ENCODE measurements around the gene THAP12. TPM values are rescaled to one million over a fixed set of nuclear protein-coding genes. Genes with fewer than 3 reads are reported as not detected.

THAP12 gene
- total and polyA plus RNA-seq, 10 of the 15 experiments (the other 5 are each of a cell fraction or from before 2014, with no cell fraction given): 12.6 to 45.6 (median 22.3) TPM

GRCh38 chr11:76327202-76327601, 53.7 kb downstream of the THAP12 start:
- DNase-seq (ENCODE audit: low read depth, low spot score) (no peak), FAIRE-seq (no peak), ATAC-seq (no peak)
- in situ Hi-C loops (cut with MboI): no loop called here
- CTCF ChIA-PET: interaction anchor here (1.0 to 1.7 kb wide), 3 partner anchors 8 to 355 kb away, joined by 3 to 6 read pairs (median 3); no protein-coding TSS in a partner anchor
- intact Hi-C loops (cut with micrococcal nuclease; ENCODE audit: unreplicated experiment): loop anchor here (10.0 kb wide), 1 partner anchor 612 kb away; the partner anchor contains the start of gene MOGAT2
- H3K79me2 ChIP-seq (ENCODE audit: control insufficient read depth, insufficient read depth, low read length): no peaks in the 10 kb centered on the region
- WGBS (ENCODE audit: insufficient coverage, insufficient replicate concordance, low lambda C conversion rate, missing lambda C conversion rate): 0% methylated on average over 1 of the region's 1 CpG
- RAD21 ChIA-PET (ENCODE audit: unreplicated experiment): interaction anchor here (1.1 kb wide), 2 partner anchors 8 to 527 kb away, joined by 3 to 4 read pairs; no protein-coding TSS in a partner anchor
- H4K20me1 ChIP-seq (ENCODE audit: control insufficient read depth, insufficient read depth): no peaks in the 10 kb centered on the region
- no peaks in the 10 kb centered on the region for H3K9me3 ChIP-seq (replicated peaks; ENCODE audit: control insufficient read depth, insufficient read depth, low read length)
- H3K9ac ChIP-seq (ENCODE audit: control insufficient read depth, insufficient read depth, low read length): no peak overlapping the region
- BruUV-seq (replicated peaks): no TSS peak
- POLR2A ChIA-PET: no interaction called here
- no peak overlapping the region for H3K27ac ChIP-seq (ENCODE audit: control insufficient read depth, insufficient read depth)
- H3K4me2 ChIP-seq (ENCODE audit: control insufficient read depth, insufficient read depth): no peak overlapping the region
- no peak overlapping the region for H2AFZ ChIP-seq (ENCODE audit: control insufficient read depth, low read depth, low read length)
- H3K4me3 ChIP-seq: no peak overlapping the region
- TF ChIP-seq ATF7 (IDR thresholded peaks at IDR 0.05; ENCODE audit: low read depth): no peak
- TF ChIP-seq NRF1 (conservative IDR thresholded peaks at IDR 0.05; ENCODE audit: low read depth, low read length): no peak
- no peak for TF ChIP-seq RCOR1 (conservative IDR thresholded peaks at IDR 0.05; ENCODE audit: low read depth, low read length)
- TF ChIP-seq SMC3 (IDR thresholded peaks at IDR 0.05; ENCODE audit: borderline replicate concordance, low read length): no peak
- TF ChIP-seq ZNF384 (IDR thresholded peaks at IDR 0.05; ENCODE audit: borderline replicate concordance, low read depth, low read length): no peak
- TF ChIP-seq POLR2A (IDR thresholded peaks at IDR 0.05; ENCODE audit: low read depth, low read length): no peak
- TF ChIP-seq CHD2 (IDR thresholded peaks at IDR 0.05; ENCODE audit: borderline replicate concordance, low read depth, low read length): no peak
- no peak for TF ChIP-seq IRF5 (IDR thresholded peaks at IDR 0.05; ENCODE audit: borderline replicate concordance)
- H3K4me1 ChIP-seq (ENCODE audit: control insufficient read depth, insufficient read depth, low read length): no peaks in the 10 kb centered on the region
- no peaks in the 10 kb centered on the region for H3K36me3 ChIP-seq (ENCODE audit: control insufficient read depth in 2 of 2, insufficient read depth in 2 of 2, low read length in 1 of 2)
- SMC1A ChIA-PET (ENCODE audit: uncharacterized antibody, unreplicated experiment): no interaction called here
- peaks cover 7 to 8% of the 10 kb centered on the region in 2 experiments for H3K27me3 ChIP-seq (replicated peaks in 1 of 2; ENCODE audit: control insufficient read depth in 2 of 2, insufficient read depth in 2 of 2, low read length in 1 of 2)

All from GM12878 (cell line).